Hippocampal formation (tissue), 2 donors: ENCODE measurements around the gene LIG3.
"Not testable (repeated sequence)": the region's sequence is repeated elsewhere in the genome, so short reads cannot be mapped to it uniquely, and the experiment has no call there.

Source experiments
- DNase-seq, 2 donors: peaks; one replicate each; lab custom pipeline; 2025; lab: John Stamatoyannopoulos, UW

The LIG3 gene

DNA sequence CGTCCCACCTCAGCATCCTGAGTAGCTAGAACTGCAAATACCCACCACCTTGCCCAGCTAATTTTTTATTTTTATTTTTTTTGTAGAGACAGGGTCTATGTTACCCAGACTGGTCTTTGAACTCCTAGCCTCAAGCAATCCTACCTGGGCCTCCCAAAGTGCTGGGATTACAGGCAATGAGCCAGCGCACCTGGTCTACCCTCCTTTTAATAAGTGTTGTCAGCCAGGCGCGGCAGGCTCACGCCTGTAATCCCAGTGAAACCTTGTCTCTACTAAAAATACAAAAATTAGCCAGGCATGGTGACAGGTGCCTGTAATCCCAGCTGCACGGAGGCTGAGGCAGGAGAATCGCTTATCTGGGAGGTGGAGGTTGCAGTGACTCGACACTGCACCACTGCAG lies 63.9 kb downstream of the LIG3 start:
- no peak for DNase-seq

DNA sequence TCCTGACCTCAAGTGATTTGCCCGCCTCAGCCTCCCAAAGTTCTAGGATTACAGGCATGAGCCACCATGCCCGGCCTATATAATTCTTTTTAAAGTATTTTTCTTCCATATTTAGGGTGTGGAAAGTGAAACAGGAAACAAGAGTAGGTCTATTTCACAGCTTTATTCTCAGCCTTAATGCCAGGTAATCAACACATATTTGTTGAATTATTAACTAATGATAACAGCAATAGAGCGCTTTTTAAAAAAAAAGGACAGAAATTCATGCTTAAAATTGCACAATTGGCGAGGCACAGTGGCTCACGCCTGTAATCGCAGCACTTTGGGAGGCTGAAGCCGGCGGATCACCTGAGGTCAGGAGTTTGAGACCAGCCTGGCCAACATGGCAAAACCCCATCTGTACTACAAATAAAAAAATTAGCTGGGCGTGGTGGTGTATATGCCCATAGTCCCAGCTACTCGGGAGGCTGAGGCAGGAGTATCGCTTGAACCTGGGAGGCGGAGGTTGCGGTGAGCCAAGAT lies 65.2 kb downstream of the LIG3 start:
- not testable (repeated sequence) for DNase-seq

DNA sequence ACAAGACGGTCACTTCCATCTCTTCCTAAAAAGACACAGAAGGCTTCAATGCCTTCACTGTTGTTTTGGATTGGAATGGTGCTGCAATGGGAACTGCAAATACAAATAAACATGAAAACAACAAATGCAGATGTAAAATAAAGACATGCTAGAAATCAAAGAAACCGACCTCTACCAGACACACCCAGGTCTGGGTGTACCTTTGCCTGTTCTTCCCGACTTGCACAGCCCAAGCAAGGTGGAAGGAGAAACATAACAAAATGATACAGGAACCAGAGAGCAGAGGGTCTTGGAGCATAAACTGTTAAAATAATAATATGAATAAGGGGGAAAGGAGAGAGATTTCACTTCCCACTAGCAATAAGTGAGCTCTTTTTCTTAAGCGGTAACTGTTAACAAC lies 65.9 kb downstream of the LIG3 start:
- DNase-seq = no peak

GRCh38 chr17:35046740-35047283 lies 66.5 kb downstream of the LIG3 start:
- no peak for DNase-seq

DNA sequence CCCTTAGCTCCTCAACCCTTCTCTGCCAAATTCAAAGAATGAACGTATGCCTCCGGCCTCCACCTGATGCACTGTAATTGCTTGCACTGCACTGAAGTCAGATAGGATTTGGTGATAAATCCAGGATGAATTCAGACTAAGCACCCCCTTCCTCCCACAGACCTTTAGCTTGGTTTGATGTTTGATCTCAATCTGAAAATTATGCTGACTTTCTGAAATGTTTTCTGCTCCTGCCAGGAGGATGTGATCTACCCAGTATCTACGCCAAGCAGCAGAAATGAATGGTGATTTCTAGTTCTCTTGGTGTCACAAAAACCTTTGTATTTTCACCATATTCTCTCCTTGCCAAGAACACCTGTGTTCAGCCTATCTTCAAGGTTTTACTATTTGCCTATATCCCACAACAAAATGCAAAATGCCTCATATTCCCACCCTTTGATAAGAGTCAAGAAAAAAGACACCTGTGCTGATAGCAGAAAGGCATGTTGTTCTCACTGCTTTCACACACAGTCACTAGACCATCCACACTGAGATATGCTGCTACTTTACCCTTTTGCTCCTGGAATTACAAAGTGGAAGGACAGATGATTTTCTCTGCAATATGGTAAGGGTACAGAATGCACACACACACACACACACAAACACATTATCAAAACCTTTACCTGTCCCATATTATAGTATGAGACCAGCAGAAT lies 68.5 kb downstream of the LIG3 start:
- no peak for DNase-seq

- DNase-seq = no peak
Measured at GRCh38 chr17:35050170-35050569, 69.9 kb downstream of the LIG3 start.

DNA sequence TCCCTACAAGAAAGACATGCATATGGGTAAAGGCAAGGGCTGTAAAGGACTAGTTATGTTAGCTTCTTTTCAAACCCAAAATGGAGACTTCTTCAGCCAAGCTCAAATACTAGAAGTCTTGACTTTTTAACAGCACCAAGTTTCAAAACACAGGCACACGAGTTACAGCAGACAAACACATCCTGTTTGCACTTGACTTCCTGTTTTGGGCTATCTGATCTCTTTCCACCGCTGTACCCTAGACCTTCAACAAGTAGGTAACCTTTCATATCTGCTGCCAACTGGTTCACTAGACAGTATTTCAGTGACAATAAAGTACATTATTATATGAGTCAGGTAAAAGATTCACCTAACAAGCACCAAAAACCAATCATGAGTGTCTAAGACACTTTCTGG lies 70.9 kb downstream of the LIG3 start:
- DNase-seq = peak in 1 of 2 donors; percentile 31

DNA sequence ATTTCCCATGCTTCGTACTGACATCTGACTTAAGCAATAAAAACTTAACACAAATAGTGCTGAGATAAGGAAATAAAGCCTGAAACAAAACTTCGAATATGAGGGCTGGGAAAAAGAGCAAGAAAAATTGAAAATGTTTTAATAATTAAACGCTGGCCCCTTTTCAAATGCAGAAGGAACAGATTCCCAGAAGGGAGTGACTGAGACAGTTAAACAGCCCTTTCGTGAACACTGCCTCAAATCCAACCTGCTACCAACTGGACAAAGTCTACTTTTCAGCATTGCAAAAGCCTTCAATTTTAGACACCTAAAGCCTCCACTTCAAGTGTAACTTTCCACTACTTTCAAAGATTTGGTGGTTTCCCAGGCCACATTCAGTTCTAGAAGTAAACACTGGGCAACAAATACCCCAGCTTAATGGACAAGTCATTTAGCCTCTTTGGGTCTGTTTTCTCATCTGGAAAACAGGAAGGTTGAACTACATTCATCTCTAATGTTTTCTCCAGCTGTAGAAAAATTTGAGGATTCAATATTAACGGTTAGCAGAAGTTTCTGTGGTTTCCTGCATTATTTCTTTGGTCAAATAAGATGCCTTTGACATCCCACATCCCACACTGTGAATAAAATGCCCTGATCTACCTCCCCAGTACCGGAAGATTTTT lies 71.4 kb downstream of the LIG3 start:
- DNase-seq = no peak

DNA sequence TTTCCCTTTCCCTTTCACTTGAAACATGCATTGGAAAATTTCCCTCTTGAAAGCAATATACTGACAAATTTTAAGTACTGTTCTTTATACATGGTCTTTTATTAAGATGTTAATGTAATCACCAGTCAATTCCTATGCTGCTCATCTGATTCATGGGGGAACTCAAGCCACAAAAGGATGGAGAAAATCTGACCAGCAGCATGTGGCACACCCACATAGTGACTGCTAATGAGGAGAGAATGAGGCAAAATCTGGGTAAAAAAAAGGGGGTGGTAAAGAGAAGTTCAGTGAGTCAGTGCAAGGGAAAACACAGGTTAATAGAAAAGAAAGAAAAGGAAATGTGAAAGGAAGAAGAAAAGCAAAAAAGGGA lies 71.9 kb downstream of the LIG3 start:
- DNase-seq = no peak

DNA sequence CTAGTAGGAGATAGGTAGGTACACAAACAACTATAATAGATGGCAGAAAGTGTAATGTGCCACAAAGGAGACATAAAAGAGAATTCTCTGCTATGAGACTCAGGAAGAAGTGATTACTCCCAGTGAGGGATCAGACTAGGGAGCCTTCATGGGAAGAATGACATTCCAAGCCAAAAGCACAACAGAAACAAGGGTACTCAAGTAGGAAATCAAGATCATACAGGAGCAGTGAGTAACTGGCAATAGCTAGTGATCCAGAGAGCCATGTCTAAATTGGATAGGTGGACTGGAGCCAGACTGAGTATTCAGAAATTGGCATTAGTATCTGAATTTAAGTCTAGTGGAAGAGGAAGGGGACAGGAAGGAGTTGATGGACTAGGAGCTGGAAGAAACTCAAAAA lies 72.5 kb downstream of the LIG3 start:
- DNase-seq = no peak

DNA sequence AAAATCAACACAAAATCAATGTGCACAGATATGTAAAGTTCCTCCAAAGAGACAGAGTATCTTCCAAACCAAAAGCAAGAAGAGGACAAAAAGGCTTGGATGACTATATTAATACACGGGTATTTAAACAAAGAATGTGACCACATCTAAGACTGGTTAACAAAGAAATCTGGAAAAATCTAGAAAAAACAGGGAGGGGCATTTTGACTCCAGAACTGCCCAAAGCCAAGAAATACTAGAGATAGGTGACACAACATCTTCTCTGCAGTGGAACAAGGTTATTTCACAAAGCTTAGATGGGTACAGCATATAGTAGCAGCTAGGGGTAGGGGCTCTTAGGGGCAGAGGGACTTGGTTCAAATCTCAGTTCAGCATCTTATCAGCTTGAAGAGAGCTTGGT lies 72.9 kb downstream of the LIG3 start:
- no peak for DNase-seq

DNA sequence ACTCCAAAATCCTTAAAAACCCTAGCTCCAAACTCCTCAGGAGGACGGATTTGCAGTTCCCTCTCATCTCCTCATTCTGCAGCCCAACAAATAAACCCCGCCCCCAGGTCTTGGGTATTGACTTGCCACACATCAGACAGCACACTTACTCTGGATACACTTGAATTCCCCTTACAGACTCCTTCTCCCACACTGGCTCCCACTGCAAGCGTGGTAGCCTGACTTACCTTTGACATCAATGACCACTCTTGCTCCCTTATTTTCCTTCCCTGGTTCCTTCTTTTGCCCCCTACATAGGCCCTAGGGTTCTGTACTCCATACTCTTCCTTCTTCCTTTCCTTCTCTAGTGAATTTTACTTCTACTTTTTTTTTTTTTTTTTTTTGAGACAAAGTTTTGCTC lies 75.7 kb downstream of the LIG3 start:
- DNase-seq = no peak

DNA sequence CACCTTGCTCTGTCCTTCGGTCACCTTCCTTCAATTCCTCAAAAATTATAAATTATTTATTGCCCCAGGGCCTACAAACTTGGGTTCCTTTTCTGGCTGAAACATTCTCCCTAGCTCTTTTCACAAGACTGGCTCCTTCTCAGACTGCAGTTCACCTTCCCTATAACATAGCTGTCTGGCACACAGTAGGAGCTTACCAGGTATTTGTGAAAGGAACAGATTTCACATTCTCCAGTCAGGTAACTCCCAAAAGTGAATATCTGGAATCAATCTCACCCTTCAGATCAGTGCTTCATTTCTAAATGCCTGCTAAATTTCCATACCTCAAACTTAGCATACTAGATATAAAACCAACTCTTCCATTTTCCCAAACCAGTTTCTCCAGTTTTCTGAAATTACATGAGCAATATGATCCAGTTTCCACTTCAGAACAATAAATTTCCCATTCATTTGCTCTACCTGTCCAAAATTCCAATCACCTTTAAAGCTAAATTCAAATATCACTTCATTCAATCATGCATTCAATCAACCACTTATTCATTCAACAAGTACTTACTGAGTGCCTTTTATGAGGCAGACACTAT lies 77.1 kb downstream of the LIG3 start:
- no peak for DNase-seq
